GM10266 (cell line): ENCODE measurements around the gene MANBA.
"Not testable (repeated sequence)": the region's sequence is repeated elsewhere in the genome, so short reads cannot be mapped to it uniquely, and the experiment has no call there.

Experiments
- DNase-seq: peaks from one replicate; pipeline ENCODE4 v3.0.0; 2012; ENCODE audit errors: extremely low spot score
- TF ChIP-seq, protein P1 (sequence below): IDR thresholded peaks from 2 replicates; pipeline ENCODE4 v1.5.1; 2012; ENCODE audit warnings: mild to moderate bottlenecking, low read depth; ENCODE audit not compliant: control insufficient read depth, insufficient read depth; ENCODE audit errors: missing control alignments

MANBA gene

DNA sequence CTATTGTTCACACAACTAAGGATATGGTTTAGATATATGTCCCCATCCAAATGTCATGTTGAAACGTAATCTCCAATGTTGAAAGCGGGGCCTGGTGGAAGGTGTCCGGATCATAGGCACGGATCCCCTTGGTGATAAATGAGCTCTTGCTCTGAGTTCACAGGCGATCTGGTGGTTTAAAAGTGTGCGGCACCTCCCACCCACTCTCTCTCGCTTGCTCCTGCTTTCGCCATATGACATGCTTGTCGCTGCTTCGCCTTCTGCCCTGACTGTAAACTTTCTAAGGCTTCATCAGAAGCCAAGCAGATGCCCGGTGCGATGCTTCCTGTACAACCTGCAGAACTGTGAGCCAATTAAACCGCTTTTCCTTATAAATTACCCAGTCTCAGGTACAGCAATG is 131.1 kb downstream of the MANBA start:
- TF ChIP-seq, protein P1, sequence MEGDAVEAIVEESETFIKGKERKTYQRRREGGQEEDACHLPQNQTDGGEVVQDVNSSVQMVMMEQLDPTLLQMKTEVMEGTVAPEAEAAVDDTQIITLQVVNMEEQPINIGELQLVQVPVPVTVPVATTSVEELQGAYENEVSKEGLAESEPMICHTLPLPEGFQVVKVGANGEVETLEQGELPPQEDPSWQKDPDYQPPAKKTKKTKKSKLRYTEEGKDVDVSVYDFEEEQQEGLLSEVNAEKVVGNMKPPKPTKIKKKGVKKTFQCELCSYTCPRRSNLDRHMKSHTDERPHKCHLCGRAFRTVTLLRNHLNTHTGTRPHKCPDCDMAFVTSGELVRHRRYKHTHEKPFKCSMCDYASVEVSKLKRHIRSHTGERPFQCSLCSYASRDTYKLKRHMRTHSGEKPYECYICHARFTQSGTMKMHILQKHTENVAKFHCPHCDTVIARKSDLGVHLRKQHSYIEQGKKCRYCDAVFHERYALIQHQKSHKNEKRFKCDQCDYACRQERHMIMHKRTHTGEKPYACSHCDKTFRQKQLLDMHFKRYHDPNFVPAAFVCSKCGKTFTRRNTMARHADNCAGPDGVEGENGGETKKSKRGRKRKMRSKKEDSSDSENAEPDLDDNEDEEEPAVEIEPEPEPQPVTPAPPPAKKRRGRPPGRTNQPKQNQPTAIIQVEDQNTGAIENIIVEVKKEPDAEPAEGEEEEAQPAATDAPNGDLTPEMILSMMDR = no peak
- no peak for DNase-seq

DNA sequence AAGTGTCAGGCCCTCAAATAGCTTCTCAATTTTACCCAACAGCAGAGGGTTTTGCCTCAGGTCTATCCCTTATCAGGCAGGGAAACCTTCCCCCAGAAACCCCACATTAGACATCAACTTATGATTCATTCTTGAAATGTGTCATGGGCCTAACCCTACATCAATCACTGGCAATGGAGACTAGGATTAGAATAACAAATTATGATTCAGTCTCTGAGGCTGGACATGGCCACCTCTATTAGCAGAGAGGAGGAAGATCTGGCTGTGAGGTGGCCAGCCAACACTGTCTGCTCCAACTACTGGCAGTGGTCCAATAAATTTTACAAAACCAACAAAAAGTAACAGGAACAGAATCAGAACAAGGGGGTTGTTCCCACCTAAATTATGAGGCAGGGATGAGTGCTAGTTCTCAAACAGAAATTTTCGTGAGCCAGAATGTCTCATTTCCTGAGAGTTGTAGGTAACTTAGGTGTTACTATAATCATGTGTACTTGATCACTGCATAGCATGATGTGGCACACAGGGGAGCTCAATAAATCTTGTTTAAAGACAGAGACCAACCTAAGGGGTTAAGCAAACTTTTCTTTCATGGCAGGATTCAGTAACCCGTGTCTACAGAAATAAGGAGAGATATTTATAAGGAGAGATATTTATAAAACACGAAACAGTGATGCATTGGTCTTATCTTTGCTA is 132.8 kb downstream of the MANBA start:
- TF ChIP-seq, protein P1 = no peak
- DNase-seq = peak; percentile 16

DNA sequence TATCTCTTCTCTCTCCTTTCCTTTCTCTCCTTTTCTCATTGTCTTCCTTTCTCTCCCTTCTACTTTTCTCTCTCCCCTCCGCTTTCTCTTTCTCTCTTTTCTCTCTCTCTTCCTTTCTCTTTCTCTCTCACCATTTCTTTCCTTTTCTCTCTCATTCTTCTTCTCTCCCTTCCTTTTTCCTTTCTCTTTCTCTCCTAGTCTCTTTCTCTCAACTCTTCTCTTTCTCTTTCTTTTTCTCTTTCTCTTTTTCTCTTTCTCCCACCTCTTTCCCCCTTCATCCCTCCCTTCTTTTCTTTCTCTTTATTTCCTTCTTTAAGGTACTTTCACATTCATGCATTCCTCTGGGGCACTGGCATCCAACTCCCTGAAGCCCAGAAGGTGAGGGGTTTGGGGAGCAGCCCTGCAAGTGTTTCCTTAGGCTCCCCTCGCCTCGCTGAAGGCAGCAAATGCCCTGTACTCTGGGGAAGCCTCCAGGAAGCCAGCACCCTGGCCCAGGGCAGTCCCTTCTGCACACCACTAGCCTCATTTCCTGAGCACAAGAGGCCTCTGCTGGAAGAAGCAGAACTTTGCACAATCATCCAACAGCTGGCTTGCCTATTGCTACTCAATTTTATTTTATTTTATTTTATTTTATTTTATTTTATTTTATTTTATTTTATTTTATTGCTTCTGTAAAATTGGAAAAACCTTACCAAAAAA is 135.4 kb downstream of the MANBA start:
- TF ChIP-seq, protein P1 = peak; percentile 75
- peak; percentile 72 for DNase-seq

DNA sequence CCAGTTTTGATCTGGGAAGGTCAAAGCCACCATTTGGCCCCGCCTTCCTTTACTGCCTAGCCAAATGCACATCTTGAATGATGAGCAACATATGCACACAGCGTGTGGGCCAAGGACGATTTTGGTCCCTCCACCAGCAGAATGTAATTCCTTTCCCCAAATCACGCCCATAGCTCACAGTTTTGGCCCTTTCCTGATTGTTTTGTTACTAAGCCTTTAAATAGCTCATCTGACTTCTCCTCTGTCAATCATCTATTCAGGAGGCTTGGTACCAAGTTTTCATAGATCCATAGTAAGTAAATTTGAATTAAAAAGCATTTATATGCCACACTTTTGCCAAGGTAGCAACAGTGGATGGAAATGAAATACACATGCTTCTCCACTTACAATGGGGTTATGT is 136.3 kb downstream of the MANBA start:
- DNase-seq = no peak
- TF ChIP-seq, protein P1 = no peak

DNA sequence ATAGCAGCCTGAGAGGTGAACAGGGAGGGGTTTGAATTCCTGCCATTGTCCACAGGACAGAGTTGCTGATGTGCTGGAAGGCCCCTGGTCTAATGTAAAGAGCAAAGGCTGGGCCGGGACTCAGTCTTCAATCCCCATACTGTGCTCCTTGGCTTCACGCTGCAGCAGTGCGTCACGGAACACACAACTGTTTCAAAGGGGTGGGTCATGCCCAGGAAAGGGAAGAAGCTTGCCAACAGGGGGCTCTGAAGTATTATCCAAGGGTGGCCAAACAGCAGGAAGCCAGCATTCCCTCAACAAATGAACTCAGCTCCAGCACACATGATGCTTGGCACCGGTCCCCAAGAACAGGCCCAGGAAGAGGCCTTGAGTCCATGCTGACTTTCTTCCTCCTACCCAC is 137.1 kb downstream of the MANBA start:
- no peak for DNase-seq
- TF ChIP-seq, protein P1 = no peak

DNA sequence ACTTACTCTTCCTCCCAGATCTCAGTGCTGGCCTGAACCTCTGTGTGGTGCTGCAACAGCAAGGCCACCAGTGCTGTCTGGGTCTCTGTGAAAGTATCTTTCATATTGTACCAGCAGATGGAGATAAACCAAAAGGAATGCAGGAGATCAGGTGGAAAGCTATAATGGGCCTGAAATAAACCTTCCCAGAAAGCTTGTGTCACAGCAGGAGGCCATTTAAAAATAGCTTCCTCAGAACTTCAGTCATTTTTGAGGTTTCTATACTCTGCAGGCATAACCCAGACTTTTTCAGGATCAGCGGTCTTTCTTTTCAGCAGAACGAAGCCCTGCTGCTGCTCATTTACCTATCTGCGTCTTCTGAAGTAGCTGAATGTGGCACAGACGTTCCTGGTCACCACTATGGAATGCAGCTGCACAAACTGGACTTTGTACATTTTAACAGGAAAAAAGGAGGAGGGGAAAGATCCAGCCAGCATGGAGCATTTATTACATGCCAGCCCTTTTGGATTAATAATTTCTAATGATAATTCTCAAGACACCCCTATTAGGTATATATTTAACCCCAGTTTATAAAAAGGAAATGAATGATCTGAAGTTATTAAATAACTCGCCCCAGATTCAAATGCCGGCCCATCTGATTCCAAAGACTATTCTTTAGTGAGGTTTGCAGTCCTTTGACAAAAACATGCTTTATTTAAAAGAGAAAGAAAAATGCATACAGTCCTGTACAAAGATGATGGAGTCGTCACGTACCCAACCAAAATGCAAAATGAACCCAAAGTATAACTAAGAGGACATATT is 139.9 kb downstream of the MANBA start:
- DNase-seq = peak; percentile 37
- TF ChIP-seq, protein P1 = peak; percentile 12

DNA sequence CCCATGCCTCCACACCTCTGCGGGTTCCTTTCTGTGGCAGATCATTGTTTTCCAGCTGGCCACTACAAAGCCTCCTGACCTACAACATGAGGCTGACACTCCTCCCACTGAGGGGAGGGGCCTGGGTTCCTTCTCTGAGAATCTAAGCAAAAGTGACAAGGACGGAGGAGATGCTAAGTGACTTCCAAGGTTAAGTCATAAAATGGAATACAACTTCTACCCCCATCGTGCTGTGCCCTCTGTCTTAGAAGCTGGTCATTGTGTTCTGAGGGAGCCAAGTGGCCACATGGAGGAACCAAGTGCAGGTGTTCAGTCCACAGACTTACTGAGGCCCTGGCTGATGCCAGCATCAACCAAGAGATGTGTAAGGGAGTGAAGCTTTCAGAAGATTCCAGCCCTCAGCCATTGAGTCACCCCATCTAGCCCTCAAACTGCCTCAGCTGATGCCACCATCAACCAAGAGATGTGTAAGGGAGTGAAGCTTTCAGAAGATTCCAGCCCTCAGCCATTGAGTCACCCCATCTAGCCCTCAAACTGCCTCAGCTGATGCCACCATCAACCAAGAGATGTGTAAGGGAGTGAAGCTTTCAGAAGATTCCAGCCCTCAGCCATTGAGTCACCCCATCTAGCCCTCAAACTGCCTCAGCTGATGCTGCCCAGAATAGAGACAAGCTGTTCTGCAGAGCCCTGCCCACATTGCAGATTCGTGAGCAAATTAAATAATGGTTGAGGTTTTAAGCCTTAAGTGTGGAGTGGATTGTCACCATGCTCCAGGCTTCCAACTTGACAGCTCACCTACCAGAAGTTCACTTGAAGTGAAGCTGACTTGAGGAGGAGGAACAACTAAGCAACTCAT is 140.8 kb downstream of the MANBA start:
- not testable (repeated sequence) for DNase-seq

DNA sequence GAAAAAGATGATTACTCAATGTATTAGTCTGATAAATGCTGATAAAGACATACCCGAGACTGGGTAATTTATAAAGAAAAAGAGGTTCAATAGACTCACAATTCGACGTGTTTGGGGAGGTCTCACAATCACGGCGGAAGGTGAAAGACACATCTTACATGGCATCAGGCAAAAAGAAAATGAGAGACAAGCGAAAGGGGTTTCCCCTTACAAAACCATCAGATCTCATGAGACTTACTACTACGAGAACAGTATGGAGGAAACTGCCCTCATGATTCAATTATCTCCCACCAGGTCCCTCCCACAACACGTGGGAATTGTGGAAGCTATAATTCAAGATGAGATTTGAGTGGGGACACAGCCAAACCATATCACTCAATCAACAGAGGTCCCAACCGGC is 141.7 kb downstream of the MANBA start:
- DNase-seq = not testable (repeated sequence)
